Neural progenitor cell (in vitro differentiated cells): ENCODE results near the gene OR52W1. TPM values are rescaled to one million over a fixed set of nuclear protein-coding genes. Genes with fewer than 3 reads are reported as not detected.

ENCODE experiments used
- DNase-seq: peaks from one replicate; pipeline ENCODE4 v3.0.0-alpha.2; 2016; ENCODE audit warnings: low spot score
- H2AFZ ChIP-seq: fragments of 200-600 bp; sonication (generic); replicated peaks from 2 replicates; pipeline ENCODE4 v1.6.1; 2016; ENCODE audit warnings: antibody characterized with exemption
- H3F3A ChIP-seq: fragments of 200-600 bp; sonication (generic); 2 replicates; pipeline ENCODE4 v1.6.1; 2016; ENCODE audit warnings: antibody characterized with exemption, low read depth
- H3K27ac ChIP-seq: fragments of 200-600 bp; sonication (generic); 2 replicates; pipeline ENCODE4 v1.5.1; 2016; ENCODE audit warnings: mild to moderate bottlenecking
- H3K27me3 ChIP-seq: fragments of 200-600 bp; sonication (generic); 2 replicates; pipeline ENCODE4 v1.6.1; 2016; ENCODE audit warnings: mild to moderate bottlenecking, moderate library complexity
- H3K36me3 ChIP-seq: fragments of 200-600 bp; sonication (generic); 2 replicates; pipeline ENCODE4 v1.5.1; 2016
- H3K4me1 ChIP-seq: fragments of 200-600 bp; sonication (generic); 2 replicates; pipeline ENCODE4 v1.6.1; 2016; ENCODE audit warnings: mixed run types
- H3K4me2 ChIP-seq: fragments of 200-600 bp; sonication (generic); 2 replicates; pipeline ENCODE4 v1.6.1; 2016
- H3K4me3 ChIP-seq: fragments of 200-600 bp; sonication (generic); 2 replicates; pipeline ENCODE4 v1.5.1; 2016
- H3K79me2 ChIP-seq: fragments of 200-600 bp; sonication (generic); 2 replicates; pipeline ENCODE4 v1.6.1; 2016; ENCODE audit warnings: low read depth
- H3K9ac ChIP-seq: fragments of 200-600 bp; sonication (generic); 2 replicates; pipeline ENCODE4 v1.6.1; 2016
- H3K9me3 ChIP-seq: fragments of 200-600 bp; sonication (generic); 2 replicates; pipeline ENCODE4 v1.5.1; 2016; ENCODE audit warnings: low read depth
- H4K20me1 ChIP-seq: fragments of 200-600 bp; sonication (generic); 2 replicates; pipeline ENCODE4 v1.6.1; 2016; ENCODE audit warnings: low read depth
- H3K27ac Mint-ChIP-seq: 3 replicates; pipeline ENCODE4 v1.8.0; 2021; ENCODE audit warnings: mixed read lengths
- H3K27me3 Mint-ChIP-seq: 2 replicates; pipeline ENCODE4 v1.8.0; 2022; ENCODE audit warnings: low read depth, mild to moderate bottlenecking, inconsistent platforms, moderate library complexity, mixed read lengths; ENCODE audit not compliant: insufficient read depth
- H3K36me3 Mint-ChIP-seq: 3 replicates; pipeline ENCODE4 v1.8.0; 2021; ENCODE audit warnings: mixed read lengths
- H3K4me1 Mint-ChIP-seq: 3 replicates; pipeline ENCODE4 v1.8.0; 2021; ENCODE audit warnings: mixed read lengths
- H3K4me3 Mint-ChIP-seq: 3 replicates; pipeline ENCODE4 v1.8.0; 2021; ENCODE audit warnings: mild to moderate bottlenecking, moderate library complexity, mixed read lengths
- H3K9me3 Mint-ChIP-seq: 3 replicates; pipeline ENCODE4 v1.8.0; 2020; ENCODE audit warnings: mixed read lengths
- CTCF ChIP-seq: fragments of 200-600 bp; sonication (generic); IDR thresholded peaks from 2 replicates; pipeline ENCODE4 v1.5.1; 2017; ENCODE audit warnings: antibody characterized with exemption, mild to moderate bottlenecking
- EZH2 ChIP-seq: fragments of 200-600 bp; sonication (generic); IDR thresholded peaks from 2 replicates; pipeline ENCODE4 v1.6.1; 2017; ENCODE audit warnings: antibody characterized with exemption, mild to moderate bottlenecking, moderate library complexity
- EZH2phosphoT487 ChIP-seq: fragments of 200-600 bp; sonication (generic); IDR thresholded peaks from 2 replicates; pipeline ENCODE4 v1.6.1; 2017; ENCODE audit warnings: antibody characterized with exemption
- total RNA-seq: library from RNA; depleted of rRNA; stranded (reverse); fragments of >200 nt; gene quantifications from 2 replicates; pipeline ENCODE4 v1.2.3, GENCODE V29; 2015; ENCODE audit warnings: low replicate concordance

Gene OR52W1
- total RNA-seq, 1 donor from 2014 or later, result not detected

- no peak overlapping the region for H3K4me2 ChIP-seq
- Mint-ChIP-seq H3K27ac (no peak overlapping the region), H3K9me3 (no peaks in the 10 kb centered on the region), H3K27me3 (peaks cover 4% of the 10 kb centered on the region), H3K4me1 (no peaks in the 10 kb centered on the region), H3K36me3 (no peaks in the 10 kb centered on the region), H3K4me3 (no peak overlapping the region)
- H2AFZ ChIP-seq, result no peak overlapping the region
- no peaks in the 10 kb centered on the region for H3F3A ChIP-seq
- no peaks in the 10 kb centered on the region for H4K20me1 ChIP-seq
- no peaks in the 10 kb centered on the region for H3K4me1 ChIP-seq
- no peak for DNase-seq
- TF ChIP-seq EZH2phosphoT487, result no peak
- TF ChIP-seq CTCF, result no peak
- no peak for TF ChIP-seq EZH2
- H3K79me2 ChIP-seq, result no peaks in the 10 kb centered on the region
- no peaks in the 10 kb centered on the region for H3K36me3 ChIP-seq
- H3K27me3 ChIP-seq, result no peaks in the 10 kb centered on the region
- H3K9me3 ChIP-seq, result no peaks in the 10 kb centered on the region
- H3K9ac ChIP-seq, result no peak overlapping the region
- no peak overlapping the region for H3K27ac ChIP-seq
- H3K4me3 ChIP-seq, result no peak overlapping the region
Observed at GRCh38 chr11:6197466-6198200, 1.4 kb upstream of the OR52W1 start.

GRCh38 chr11:6200975-6201374 lies 2.0 kb downstream of the OR52W1 start:
- Mint-ChIP-seq H3K9me3 (no peaks in the 10 kb centered on the region), H3K27ac (no peak overlapping the region)

GRCh38 chr11:6201481-6201880 lies 2.5 kb downstream of the OR52W1 start:
- Mint-ChIP-seq H3K27me3 (peaks cover 4% of the 10 kb centered on the region), H3K27ac (no peak overlapping the region), H3K4me1 (no peaks in the 10 kb centered on the region), H3K4me3 (no peak overlapping the region), H3K9me3 (no peaks in the 10 kb centered on the region), H3K36me3 (peaks cover 3% of the 10 kb centered on the region)
- H3K4me1 ChIP-seq, result no peaks in the 10 kb centered on the region
- no peak for DNase-seq
- H3F3A ChIP-seq, result no peaks in the 10 kb centered on the region
- H3K4me3 ChIP-seq, result no peak overlapping the region
- no peaks in the 10 kb centered on the region for H3K9me3 ChIP-seq
- H3K27ac ChIP-seq, result no peak overlapping the region
- no peaks in the 10 kb centered on the region for H4K20me1 ChIP-seq
- H3K79me2 ChIP-seq, result no peaks in the 10 kb centered on the region
- no peaks in the 10 kb centered on the region for H3K27me3 ChIP-seq
- H3K9ac ChIP-seq, result no peak overlapping the region
- H2AFZ ChIP-seq, result no peak overlapping the region
- no peak overlapping the region for H3K4me2 ChIP-seq
- no peaks in the 10 kb centered on the region for H3K36me3 ChIP-seq
- TF ChIP-seq EZH2phosphoT487 (no peak), CTCF (no peak), EZH2 (no peak)

More at GRCh38 chr11:6200975-6201374, 2.0 kb downstream of the OR52W1 start:
- H2AFZ ChIP-seq, result no peak overlapping the region
- H3K27me3 ChIP-seq, result no peaks in the 10 kb centered on the region
- no peak overlapping the region for H3K4me3 ChIP-seq
- H3K36me3 Mint-ChIP-seq, result peaks cover 3% of the 10 kb centered on the region
- no peaks in the 10 kb centered on the region for H3K79me2 ChIP-seq
- H3K4me1 Mint-ChIP-seq, result no peaks in the 10 kb centered on the region
- no peak overlapping the region for H3K4me2 ChIP-seq
- peaks cover 4% of the 10 kb centered on the region for H3K27me3 Mint-ChIP-seq
- H3K9ac ChIP-seq, result no peak overlapping the region
- H3K9me3 ChIP-seq, result no peaks in the 10 kb centered on the region
- H4K20me1 ChIP-seq, result no peaks in the 10 kb centered on the region
- no peaks in the 10 kb centered on the region for H3F3A ChIP-seq
- no peak overlapping the region for H3K27ac ChIP-seq
- no peaks in the 10 kb centered on the region for H3K36me3 ChIP-seq
- H3K4me1 ChIP-seq, result no peaks in the 10 kb centered on the region
- H3K4me3 Mint-ChIP-seq, result no peak overlapping the region
- no peak for TF ChIP-seq EZH2
- no peak for TF ChIP-seq CTCF
- TF ChIP-seq EZH2phosphoT487, result no peak
- no peak for DNase-seq
